ENCODE data around the gene TLE5.

DNA sequence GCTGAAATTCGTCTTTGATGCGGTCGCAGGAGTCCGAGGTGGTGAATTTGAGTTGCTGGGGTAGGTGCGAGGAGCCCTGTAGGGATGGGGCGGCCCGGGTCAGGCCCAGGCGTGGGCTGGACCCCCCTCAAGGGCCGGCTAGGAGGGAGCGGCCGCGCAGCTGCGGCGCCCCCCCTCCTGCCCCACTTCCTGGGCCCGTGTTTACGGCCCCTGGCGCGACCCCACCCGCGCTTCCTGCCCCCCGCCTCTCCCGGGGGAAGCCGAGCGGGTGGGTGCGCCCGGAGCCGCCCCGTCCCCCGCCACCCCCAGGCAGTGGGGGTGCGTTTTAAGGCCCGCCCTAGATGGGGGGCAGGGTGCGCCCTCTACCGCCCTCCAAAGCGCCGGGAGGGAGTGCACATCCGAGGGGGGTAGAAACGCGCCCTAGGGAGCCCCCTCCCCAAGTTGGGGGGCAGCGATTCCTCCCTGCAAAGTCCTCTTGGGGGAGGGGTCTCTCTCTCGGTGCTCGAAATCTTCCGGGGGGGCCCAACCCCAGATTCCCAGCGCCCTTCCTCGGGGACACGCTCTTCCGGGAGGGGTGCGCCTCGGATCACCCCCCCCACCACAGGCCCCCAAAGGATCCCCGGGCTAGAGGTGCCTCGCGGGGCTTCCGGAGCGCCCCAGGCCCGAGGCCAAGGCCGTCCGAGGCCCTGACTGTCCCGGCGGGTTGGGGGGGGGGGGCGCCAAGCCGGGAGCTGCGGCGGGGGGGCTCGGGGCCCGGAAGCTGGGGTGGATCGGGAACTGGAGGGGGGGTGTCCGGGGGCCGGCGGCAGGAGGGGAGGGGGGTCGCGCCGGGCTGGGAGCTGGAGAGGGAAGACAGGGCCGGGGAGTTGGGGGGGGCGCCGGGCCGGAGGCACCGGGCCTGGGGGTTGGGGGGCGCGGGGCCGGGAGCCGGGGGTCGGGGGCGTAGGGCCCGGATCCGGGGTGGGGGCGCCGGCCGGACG lies 823 bp downstream of the TLE5 start:
- no peak for TF ChIP-seq POLR2AphosphoS5 (IDR thresholded peaks at IDR 0.05; ENCODE audit: low read depth)
- TF ChIP-seq GABPA (IDR thresholded peaks at IDR 0.05; ENCODE audit: low read depth), result no peak
- TF ChIP-seq, protein P1, sequence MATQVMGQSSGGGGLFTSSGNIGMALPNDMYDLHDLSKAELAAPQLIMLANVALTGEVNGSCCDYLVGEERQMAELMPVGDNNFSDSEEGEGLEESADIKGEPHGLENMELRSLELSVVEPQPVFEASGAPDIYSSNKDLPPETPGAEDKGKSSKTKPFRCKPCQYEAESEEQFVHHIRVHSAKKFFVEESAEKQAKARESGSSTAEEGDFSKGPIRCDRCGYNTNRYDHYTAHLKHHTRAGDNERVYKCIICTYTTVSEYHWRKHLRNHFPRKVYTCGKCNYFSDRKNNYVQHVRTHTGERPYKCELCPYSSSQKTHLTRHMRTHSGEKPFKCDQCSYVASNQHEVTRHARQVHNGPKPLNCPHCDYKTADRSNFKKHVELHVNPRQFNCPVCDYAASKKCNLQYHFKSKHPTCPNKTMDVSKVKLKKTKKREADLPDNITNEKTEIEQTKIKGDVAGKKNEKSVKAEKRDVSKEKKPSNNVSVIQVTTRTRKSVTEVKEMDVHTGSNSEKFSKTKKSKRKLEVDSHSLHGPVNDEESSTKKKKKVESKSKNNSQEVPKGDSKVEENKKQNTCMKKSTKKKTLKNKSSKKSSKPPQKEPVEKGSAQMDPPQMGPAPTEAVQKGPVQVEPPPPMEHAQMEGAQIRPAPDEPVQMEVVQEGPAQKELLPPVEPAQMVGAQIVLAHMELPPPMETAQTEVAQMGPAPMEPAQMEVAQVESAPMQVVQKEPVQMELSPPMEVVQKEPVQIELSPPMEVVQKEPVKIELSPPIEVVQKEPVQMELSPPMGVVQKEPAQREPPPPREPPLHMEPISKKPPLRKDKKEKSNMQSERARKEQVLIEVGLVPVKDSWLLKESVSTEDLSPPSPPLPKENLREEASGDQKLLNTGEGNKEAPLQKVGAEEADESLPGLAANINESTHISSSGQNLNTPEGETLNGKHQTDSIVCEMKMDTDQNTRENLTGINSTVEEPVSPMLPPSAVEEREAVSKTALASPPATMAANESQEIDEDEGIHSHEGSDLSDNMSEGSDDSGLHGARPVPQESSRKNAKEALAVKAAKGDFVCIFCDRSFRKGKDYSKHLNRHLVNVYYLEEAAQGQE (IDR thresholded peaks at IDR 0.05; ENCODE audit: insufficient replicate concordance, low read depth), result no peak
- TF ChIP-seq, protein P2, sequence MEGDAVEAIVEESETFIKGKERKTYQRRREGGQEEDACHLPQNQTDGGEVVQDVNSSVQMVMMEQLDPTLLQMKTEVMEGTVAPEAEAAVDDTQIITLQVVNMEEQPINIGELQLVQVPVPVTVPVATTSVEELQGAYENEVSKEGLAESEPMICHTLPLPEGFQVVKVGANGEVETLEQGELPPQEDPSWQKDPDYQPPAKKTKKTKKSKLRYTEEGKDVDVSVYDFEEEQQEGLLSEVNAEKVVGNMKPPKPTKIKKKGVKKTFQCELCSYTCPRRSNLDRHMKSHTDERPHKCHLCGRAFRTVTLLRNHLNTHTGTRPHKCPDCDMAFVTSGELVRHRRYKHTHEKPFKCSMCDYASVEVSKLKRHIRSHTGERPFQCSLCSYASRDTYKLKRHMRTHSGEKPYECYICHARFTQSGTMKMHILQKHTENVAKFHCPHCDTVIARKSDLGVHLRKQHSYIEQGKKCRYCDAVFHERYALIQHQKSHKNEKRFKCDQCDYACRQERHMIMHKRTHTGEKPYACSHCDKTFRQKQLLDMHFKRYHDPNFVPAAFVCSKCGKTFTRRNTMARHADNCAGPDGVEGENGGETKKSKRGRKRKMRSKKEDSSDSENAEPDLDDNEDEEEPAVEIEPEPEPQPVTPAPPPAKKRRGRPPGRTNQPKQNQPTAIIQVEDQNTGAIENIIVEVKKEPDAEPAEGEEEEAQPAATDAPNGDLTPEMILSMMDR (IDR thresholded peaks at IDR 0.05; ENCODE audit: insufficient read depth, low read length), result no peak
- TF ChIP-seq SPI1 (IDR thresholded peaks at IDR 0.05; ENCODE audit: borderline replicate concordance, low read depth), result no peak
